ENCODE measurements around the gene ZNF768. TPM values are rescaled to one million over a fixed set of nuclear protein-coding genes. Genes with fewer than 3 reads are reported as not detected.

ZNF768 gene
- 28.1 TPM for polyA plus RNA-seq (2013, experiment 1 of 2; ENCODE audit: insufficient read length)
- polyA plus RNA-seq (2013, experiment 2 of 2; ENCODE audit: insufficient read length) = 23.6 TPM

GRCh38 chr16:30526137-30526822 lies at the start of gene ZNF768:
ZNF768 (minus strand) TSS chr16:30526566; CDS start chr16:30526413, 153 bp downstream.
- no peak for DNase-seq

- no peak for DNase-seq
Observed at GRCh38 chr16:30574678-30575077, 48.3 kb upstream of the ZNF768 start.

DNA sequence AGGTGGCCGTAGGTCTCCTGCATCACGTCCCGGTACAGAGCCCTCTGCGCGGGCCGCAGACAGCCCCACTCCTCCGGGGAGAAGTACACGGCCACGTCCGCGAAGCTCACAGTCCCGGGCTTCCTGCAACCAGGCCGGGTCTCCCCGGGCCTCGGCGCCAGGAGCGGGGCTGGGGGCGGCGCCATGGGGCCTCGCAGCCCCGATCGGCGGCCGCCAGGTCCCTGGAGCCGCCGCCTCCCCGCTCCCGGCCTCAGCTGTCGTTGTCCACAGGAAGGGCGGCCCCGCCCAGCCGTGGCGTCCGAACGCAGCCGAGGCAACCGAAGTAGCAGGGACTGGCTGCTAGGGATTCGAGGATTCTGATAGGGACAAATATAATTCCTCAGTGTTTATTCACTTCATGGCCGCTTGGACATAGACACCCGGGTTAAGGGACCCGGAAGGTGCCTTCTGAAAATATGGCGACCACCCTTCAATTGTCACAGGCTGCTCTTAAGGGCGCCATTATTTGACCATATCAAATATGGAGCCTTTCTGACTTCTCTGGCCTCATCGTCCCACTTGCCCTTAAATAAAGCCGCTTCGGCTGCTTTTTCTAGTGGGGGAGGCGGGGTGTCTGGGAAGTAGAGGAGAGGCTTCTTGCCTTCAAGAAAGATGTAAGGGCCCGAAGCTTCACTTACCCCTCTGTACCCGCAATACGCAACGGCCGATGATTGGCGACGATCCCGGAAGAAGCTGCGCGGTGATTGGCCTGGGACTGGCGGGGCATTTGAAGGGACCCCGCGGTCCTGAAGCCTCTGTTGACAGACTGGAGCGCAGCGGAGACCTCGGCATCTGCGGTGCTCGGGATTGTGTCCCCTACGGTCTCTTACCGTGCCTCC lies 45.3 kb upstream of the ZNF768 start, which contains the start of gene ZNF688:
Gene ZNF688, minus strand, starts transcription at position 270 of the 878 bp plus-strand sequence. Its CDS starts 85 bp downstream, at position 185.
- DNase-seq = peak; percentile 98

DNA sequence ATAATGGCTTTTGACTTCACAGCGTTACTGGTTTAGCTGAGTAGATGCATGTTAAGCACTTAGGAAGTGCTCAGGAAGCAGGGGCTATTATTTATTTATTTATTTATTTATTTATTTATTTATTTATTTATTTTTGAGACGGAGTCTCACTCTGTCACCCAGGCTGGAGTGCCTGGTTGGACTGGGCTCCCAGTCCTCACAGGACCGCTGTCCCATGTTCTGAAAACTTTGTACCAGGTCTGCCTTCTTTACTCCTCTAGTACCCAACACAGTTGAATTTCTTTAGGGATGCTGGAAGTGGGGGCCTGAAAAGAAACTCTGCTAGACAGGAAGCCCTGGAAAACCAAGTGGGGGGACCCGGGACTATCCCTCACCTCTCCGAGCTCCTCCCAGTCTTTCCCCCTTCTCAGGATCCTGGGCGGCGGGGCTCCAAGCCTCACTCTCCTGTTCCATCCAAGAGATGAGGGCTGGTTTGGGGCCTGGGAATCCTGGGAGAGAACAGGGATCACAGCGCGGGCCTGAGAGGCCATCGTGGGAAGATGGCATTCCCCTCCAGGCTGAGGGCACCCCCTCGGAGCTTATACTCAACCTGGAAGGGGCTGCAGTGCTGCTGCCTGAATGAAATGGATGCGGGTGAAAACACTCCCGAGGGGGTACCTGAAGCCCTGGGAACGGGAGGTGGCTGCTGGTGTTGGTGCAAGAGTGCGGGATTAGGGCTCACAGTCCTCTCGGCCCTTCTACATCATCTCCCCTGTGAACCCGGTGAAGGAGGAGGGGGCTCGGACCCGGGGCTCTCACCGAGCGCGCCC lies 44.5 kb upstream of the ZNF768 start:
- peak; percentile 46 for DNase-seq

DNA sequence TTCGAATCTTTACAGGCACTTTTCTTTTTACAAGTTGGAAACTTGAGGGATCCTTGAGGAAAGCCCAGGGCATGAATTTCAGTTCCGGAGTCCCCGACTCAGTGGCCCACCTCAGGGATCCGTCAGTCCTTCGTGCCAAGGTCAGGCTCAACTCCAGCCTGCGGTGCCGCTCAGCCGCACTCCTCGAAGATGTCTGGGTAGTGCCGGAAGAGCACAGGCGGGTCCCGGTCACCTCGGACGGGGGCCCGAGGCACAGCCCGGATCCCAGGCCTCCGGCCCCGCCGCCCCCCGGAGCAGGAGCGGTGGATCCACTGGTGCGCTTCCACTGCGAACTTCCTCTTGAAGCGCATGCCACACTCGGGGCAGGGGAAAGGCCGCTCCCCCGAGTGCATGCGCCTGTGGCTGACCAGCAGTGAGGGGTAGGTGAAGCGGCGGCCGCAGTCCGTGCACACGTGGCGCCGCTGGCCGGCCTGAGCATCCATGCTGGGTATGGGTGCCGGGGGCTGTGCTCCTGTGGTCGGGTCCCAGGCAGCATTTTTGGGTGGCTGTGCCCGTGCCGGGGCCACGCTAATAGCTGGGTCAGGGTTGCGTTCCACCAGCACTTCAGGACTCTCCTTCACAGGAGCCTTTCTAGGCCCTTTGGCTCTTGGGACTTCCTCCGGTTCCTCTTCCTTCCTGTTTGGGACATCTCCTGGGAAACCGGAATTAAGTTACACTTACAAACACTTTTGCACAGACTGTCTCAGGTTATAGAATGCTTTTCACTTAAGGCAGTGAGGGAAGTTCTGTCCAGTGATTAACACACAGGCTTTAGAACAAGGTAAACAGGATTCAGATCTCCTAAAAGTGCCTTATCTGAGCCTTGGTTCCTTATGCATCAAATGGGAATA lies 43.6 kb upstream of the ZNF768 start:
- no peak for DNase-seq

- DNase-seq = no peak
Observed at GRCh38 chr16:30569281-30569680, 42.9 kb upstream of the ZNF768 start.

- DNase-seq = no peak
Observed at GRCh38 chr16:30567991-30568638, 41.7 kb upstream of the ZNF768 start.

DNA sequence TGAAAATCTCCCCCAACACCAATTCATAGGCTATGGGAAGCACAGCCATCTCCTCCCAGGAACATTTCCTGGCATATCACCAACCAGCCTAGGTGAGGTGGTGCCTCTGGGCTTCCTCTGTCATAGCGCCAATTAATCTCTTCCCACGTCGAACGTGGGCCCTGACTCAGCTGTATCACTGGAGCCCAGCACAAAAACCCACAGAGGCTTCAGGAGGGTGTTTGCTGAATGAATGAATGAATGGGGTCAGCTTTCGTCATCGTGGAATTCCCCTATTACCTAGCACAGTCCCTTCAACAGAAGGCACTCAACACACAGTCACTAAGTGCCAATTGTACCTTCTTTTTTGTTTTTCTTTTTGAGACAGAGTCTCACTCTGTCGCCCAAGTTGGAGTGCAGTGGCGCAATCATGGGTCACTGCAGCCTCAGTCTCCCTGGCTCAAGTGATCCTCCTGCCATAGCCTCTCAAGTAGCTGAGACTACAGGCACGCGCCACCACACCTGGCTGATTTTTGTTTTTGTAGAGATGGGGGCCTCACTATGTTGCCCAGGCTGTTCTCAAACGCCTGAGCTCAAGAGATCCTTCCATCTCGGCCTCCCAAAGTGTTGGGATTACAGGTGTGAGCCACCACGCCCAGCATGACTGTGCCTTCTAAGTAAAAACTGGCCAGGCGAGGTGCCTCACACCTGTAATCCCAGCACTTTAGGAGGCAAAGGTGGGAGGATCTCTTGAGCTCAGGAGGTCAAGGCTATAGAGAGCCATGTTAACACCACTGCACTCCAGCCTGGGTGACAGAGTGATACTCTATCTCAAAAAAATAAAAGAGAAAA lies 41.0 kb upstream of the ZNF768 start:
- DNase-seq = no peak

- DNase-seq = no peak
Observed at GRCh38 chr16:30566531-30566930, 40.2 kb upstream of the ZNF768 start.

DNA sequence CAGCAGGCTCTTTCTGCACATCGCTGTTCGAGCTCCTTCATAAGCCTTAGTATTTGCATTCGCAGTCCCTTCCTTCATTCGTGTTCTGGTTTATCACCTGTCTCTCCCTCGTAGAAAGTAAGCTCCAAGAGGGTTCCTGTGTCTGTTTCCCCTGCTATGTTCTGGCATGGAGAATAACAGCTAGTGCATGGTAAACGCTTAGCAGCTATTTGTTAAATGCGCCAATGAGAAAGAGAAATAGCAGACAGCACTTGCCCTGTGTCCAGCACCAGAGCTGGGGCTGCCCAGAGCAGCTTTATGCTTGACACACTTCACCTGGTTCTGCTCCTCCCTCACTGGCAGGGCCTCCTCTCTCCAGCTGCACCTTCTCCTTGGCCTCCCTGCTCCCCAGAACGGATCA lies 39.6 kb upstream of the ZNF768 start:
- no peak for DNase-seq

- no peak for DNase-seq
Observed at GRCh38 chr16:30565526-30565925, 39.2 kb upstream of the ZNF768 start.

GRCh38 chr16:30562021-30562420 lies 35.7 kb upstream of the ZNF768 start:
- no peak for DNase-seq

DNA sequence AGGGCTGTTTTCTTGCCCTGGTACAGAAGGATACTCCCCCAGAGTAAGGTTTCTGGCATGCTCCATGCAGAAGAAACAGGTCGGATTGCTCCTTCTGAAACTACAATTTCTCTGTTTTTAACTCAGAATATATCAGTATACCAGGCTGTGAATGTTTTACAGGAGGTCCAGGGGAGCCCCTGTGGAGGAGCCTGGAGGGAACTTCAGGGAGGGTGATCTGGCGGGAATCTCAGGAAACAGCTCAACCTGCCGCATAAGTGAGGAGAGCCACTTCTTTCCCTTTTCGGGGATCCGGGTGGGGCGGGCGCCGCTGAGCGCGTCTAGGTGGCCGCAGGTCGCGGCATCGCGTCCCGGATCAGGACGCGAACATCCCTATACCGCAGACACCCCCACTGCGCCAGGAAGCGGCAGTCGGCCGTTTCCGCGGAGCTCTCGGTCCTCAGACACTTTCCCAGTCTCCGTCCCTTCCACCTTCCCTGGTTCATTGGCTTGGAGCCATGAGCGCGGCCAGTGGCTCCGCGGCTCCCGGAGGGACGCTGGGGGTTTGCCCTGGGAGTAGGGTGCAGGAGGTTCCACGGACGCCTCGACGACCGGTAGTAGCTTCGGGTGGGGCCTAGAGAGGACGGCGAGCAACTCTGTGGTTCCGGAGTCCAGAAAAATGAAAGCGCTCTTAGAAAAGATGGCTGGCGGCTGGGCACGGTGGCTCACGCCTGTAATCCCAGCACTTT lies 34.9 kb upstream of the ZNF768 start:
- DNase-seq = no peak

GRCh38 chr16:30559690-30560089 lies 33.3 kb upstream of the ZNF768 start:
- DNase-seq = no peak

- DNase-seq = no peak
Observed at GRCh38 chr16:30558789-30559377, 32.5 kb upstream of the ZNF768 start.

GRCh38 chr16:30557957-30558788 lies 31.8 kb upstream of the ZNF768 start, which contains the start of gene ZNF764:
ZNF764 (minus strand) TSS chr16:30558374; CDS start chr16:30558182, 192 bp downstream.
- peak; percentile 99 for DNase-seq

- no peak for DNase-seq
Observed at GRCh38 chr16:30557707-30557956, 31.3 kb upstream of the ZNF768 start.

GRCh38 chr16:30556125-30556473 lies 29.7 kb upstream of the ZNF768 start:
- DNase-seq = no peak
